Measurements from ENCODE around the gene DPT.

DPT gene

GRCh38 chr1:168755800-168756418, 26.9 kb upstream of the DPT start:
- no peak for DNase-seq (ENCODE audit: extremely low read depth, low read depth)

GRCh38 chr1:168752171-168752832, 23.3 kb upstream of the DPT start:
- no peak for DNase-seq (ENCODE audit: extremely low read depth, low read depth)
- no peak for TF ChIP-seq CTCF (IDR thresholded peaks at IDR 0.05; ENCODE audit: low read depth, low read length)

More at GRCh38 chr1:168755800-168756418, 26.9 kb upstream of the DPT start:
- no peak for TF ChIP-seq CTCF (IDR thresholded peaks at IDR 0.05; ENCODE audit: low read depth, low read length)

- DNase-seq (ENCODE audit: extremely low read depth, low read depth): no peak
- no peak for TF ChIP-seq CTCF (IDR thresholded peaks at IDR 0.05; ENCODE audit: low read depth, low read length)
These were observed 22.2 kb upstream of the DPT start for GRCh38 chr1:168751195-168751650.

- no peak for TF ChIP-seq CTCF (IDR thresholded peaks at IDR 0.05; ENCODE audit: low read depth, low read length)
- no peak for DNase-seq (ENCODE audit: extremely low read depth, low read depth)
These were observed 14.1 kb upstream of the DPT start for GRCh38 chr1:168742994-168743650.

GRCh38 chr1:168742386-168742785, 13.4 kb upstream of the DPT start:
- no peak for TF ChIP-seq CTCF (IDR thresholded peaks at IDR 0.05; ENCODE audit: low read depth, low read length)
- no peak for DNase-seq (ENCODE audit: extremely low read depth, low read depth)

- TF ChIP-seq CTCF (IDR thresholded peaks at IDR 0.05; ENCODE audit: low read depth, low read length): no peak
- DNase-seq (ENCODE audit: extremely low read depth, low read depth): no peak
These were observed 10.9 kb upstream of the DPT start for GRCh38 chr1:168739908-168740307.

GRCh38 chr1:168736520-168736919, 7.5 kb upstream of the DPT start:
- DNase-seq (ENCODE audit: extremely low read depth, low read depth): no peak
- no peak for TF ChIP-seq CTCF (IDR thresholded peaks at IDR 0.05; ENCODE audit: low read depth, low read length)

Data from AG09319 (cell line).